ENCODE measurements around the gene GPR137C.

Gene GPR137C
- 0 to 0.35 (median 0.15) reads per million in 4 experiments for total RNA-seq

- peak; percentile 100 for DNase-seq
These were observed at the start of gene GPR137C, which contains the start of gene TXNDC16 for GRCh38 chr14:52552063-52552988. GPR137C (plus strand) TSS chr14:52552836; CDS start chr14:52553148, 312 bp downstream. TXNDC16 (minus strand) TSS chr14:52552505; CDS start chr14:52543557, 8,948 bp downstream.

- no peak for DNase-seq
These were observed 39.4 kb upstream of the GPR137C start for GRCh38 chr14:52513249-52513648.

- DNase-seq: no peak
These were observed 38.4 kb upstream of the GPR137C start for GRCh38 chr14:52514046-52514811.

- DNase-seq: no peak
These were observed 30.6 kb upstream of the GPR137C start for GRCh38 chr14:52522033-52522432.

GRCh38 chr14:52522581-52523345 lies 29.9 kb upstream of the GPR137C start:
- DNase-seq: no peak

- no peak for DNase-seq
These were observed 25.6 kb upstream of the GPR137C start for GRCh38 chr14:52527052-52527451.

GRCh38 chr14:52531481-52531880 lies 21.2 kb upstream of the GPR137C start:
- no peak for DNase-seq

- DNase-seq: no peak
These were observed 16.4 kb upstream of the GPR137C start for GRCh38 chr14:52536269-52536668.

GRCh38 chr14:52538623-52539022 lies 14.0 kb upstream of the GPR137C start:
- DNase-seq: no peak

GRCh38 chr14:52545584-52546317 lies 6.9 kb upstream of the GPR137C start:
- no peak for DNase-seq

- no peak for DNase-seq
These were observed 6.3 kb upstream of the GPR137C start for GRCh38 chr14:52546318-52546670.

GRCh38 chr14:52547027-52547426 lies 5.6 kb upstream of the GPR137C start:
- no peak for DNase-seq

GRCh38 chr14:52547526-52547925 lies 5.1 kb upstream of the GPR137C start:
- no peak for DNase-seq

GRCh38 chr14:52550661-52551060 lies 2.0 kb upstream of the GPR137C start:
- no peak for DNase-seq

GRCh38 chr14:52551205-52551604 lies 1.4 kb upstream of the GPR137C start:
- no peak for DNase-seq

- no peak for DNase-seq
These were observed 957 bp upstream of the GPR137C start for GRCh38 chr14:52551696-52552062.

- peak; percentile 17 for DNase-seq
These were observed 500 bp downstream of the GPR137C start for GRCh38 chr14:52553002-52553670.

- peak; percentile 73 for DNase-seq
These were observed 1.3 kb downstream of the GPR137C start for GRCh38 chr14:52553671-52554575.

- no peak for DNase-seq
These were observed 6.1 kb downstream of the GPR137C start for GRCh38 chr14:52558688-52559087.

GRCh38 chr14:52563120-52563519 lies 10.5 kb downstream of the GPR137C start:
- DNase-seq: no peak

Measured in effector CD8-positive, alpha-beta T cell (primary cell).